K562 (cell line): ENCODE measurements around the gene ATP5F1C. TPM values are rescaled to one million over a fixed set of nuclear protein-coding genes. Genes with fewer than 3 reads are reported as not detected.

Experiments used
- ATAC-seq: fragments of 200-7000 bp; cut with Tn5 transposase; 3 replicates; pipeline ENCODE4 v1.9.1; 2020; ENCODE audit warnings: moderate library complexity
- BruUV-seq: library from RNA; stranded (reverse); fragments of 400-500 nt; replicated peaks from 2 replicates; lab custom pipeline; 2021; lab: Mats Ljungman, UMichigan
- CTCF ChIA-PET: fragments of 300-600 bp; formaldehyde crosslinking; extraction: SDS; loops from one replicate; lab custom pipeline; 2021; ENCODE audit warnings: low intra/inter-chr PET ratio; lab: Yijun Ruan, JAX
- POLR2A ChIA-PET: fragments of 300-600, 350-650 bp; sonication (Branson Sonifier 250); formaldehyde crosslinking; extraction: SDS; loops from one replicate; lab custom pipeline; 2021; ENCODE audit warnings: antibody characterized with exemption, inconsistent platforms; lab: Yijun Ruan, JAX
- DNase-seq, 4 experiments: peaks; one replicate each; pipeline versions ENCODE4 v3.0.0 to v3.0.0-alpha.2; 2011 to 2018; ENCODE audit warnings: low spot score in 3 of 4, mixed read lengths in 3 of 4; ENCODE audit errors: extremely low read depth in 1 of 4
- FAIRE-seq: peaks from 2 replicates; lab custom pipeline; 2011; peaks lifted over from hg19 to GRCh38; lab: Jason Lieb, UNC
- H2AFZ ChIP-seq: 2 replicates; pipeline ENCODE4 v1.6.0; 2011; ENCODE audit warnings: low read depth, low read length, control low read depth, inconsistent platforms
- H3K27ac ChIP-seq: fragments of 200-600 bp; 3 replicates; pipeline ENCODE4 v1.8.0; 2011; ENCODE audit warnings: low read depth, mild to moderate bottlenecking, control low read depth, inconsistent platforms, low read length, moderate library complexity, mixed read lengths; ENCODE audit errors: extremely low read depth
- H3K27me3 ChIP-seq, 2 experiments: fragments of 300-600 bp in 1 of 2; 2 replicates in 1 of 2; 3 replicates in 1 of 2; pipeline versions ENCODE4 v1.6.0 to v1.8.0; 2011; ENCODE audit warnings: inconsistent platforms in 2 of 2, low read length in 2 of 2, mild to moderate bottlenecking in 1 of 2, mixed read lengths in 1 of 2, moderate library complexity in 1 of 2; ENCODE audit not compliant: control insufficient read depth in 2 of 2, insufficient read depth in 2 of 2
- H3K36me3 ChIP-seq: fragments of 300-600 bp; 3 replicates; pipeline ENCODE4 v1.8.0; 2011; ENCODE audit warnings: mild to moderate bottlenecking, low read length, inconsistent platforms; ENCODE audit not compliant: control insufficient read depth, insufficient read depth
- H3K4me1 ChIP-seq, 2 experiments: fragments of 200-600 bp in 1 of 2; replicated peaks in 1 of 2; 2 replicates in 1 of 2; 3 replicates in 1 of 2; pipeline versions ENCODE4 v1.5.1 to v1.8.0; 2011; ENCODE audit warnings: inconsistent platforms in 2 of 2, low read length in 2 of 2, mild to moderate bottlenecking in 1 of 2, mixed read lengths in 1 of 2, moderate library complexity in 1 of 2; ENCODE audit not compliant: control insufficient read depth in 2 of 2, insufficient read depth in 2 of 2
- H3K4me2 ChIP-seq: 2 replicates; pipeline ENCODE4 v1.6.1; 2011; ENCODE audit warnings: low read length, control low read depth, inconsistent platforms, mixed read lengths; ENCODE audit not compliant: insufficient read depth
- H3K4me3 ChIP-seq: fragments of 200-600 bp; sonication (generic), shearing (Covaris generic); 2 replicates; pipeline ENCODE4 v1.5.1; 2016; ENCODE audit warnings: control low read depth, inconsistent platforms
- H3K79me2 ChIP-seq: fragments of 200-600 bp; 3 replicates; pipeline ENCODE4 v1.8.0; 2011; ENCODE audit warnings: low read length, inconsistent platforms; ENCODE audit not compliant: control insufficient read depth, insufficient read depth
- H3K9ac ChIP-seq, 2 experiments: 2 replicates each; pipeline versions ENCODE4 v1.6.0 to v1.6.1; 2011; ENCODE audit warnings: low read depth in 2 of 2, low read length in 2 of 2, control low read depth in 1 of 2, inconsistent platforms in 1 of 2, mild to moderate bottlenecking in 1 of 2, mixed read lengths in 1 of 2; ENCODE audit not compliant: insufficient read depth in 1 of 2
- H3K9me1 ChIP-seq: one replicate; pipeline ENCODE4 v1.6.0; 2011; ENCODE audit warnings: inconsistent platforms, mild to moderate bottlenecking, low read length, moderate library complexity; ENCODE audit not compliant: control insufficient read depth, insufficient read depth
- H3K9me3 ChIP-seq: replicated peaks from 2 replicates; pipeline ENCODE4 v1.5.1; 2011; ENCODE audit warnings: low read depth, low read length, inconsistent platforms; ENCODE audit not compliant: control insufficient read depth, insufficient read depth
- H4K20me1 ChIP-seq: replicated peaks from 2 replicates; pipeline ENCODE4 v1.6.1; 2011; ENCODE audit warnings: low read length, inconsistent platforms, mixed read lengths; ENCODE audit not compliant: control insufficient read depth, insufficient read depth
- ATF1 ChIP-seq, 2 experiments: fragments of 450-650 bp in 1 of 2; IDR thresholded peaks; 2 replicates each; pipeline ENCODE4 v1.6.1; 2016; ENCODE audit warnings: missing compliant biosample characterization in 1 of 2, missing genetic modification characterization in 1 of 2
- CHD7 ChIP-seq: fragments of 200-600 bp; sonication (generic); IDR thresholded peaks from one replicate; pipeline ENCODE4 v1.6.1; 2012; ENCODE audit warnings: mild to moderate bottlenecking, low read depth, low read length, inconsistent platforms
- ELF1 ChIP-seq: fragments of 200-800 bp; sonication (Bioruptor generic); IDR thresholded peaks from 2 replicates; pipeline ENCODE4 v1.6.1; 2016; ENCODE audit warnings: missing genetic modification characterization, missing compliant biosample characterization
- NR2C1 ChIP-seq, 2 experiments: fragments of 450-650 bp; IDR thresholded peaks; 2 replicates each; pipeline ENCODE4 v1.6.1; 2017; ENCODE audit warnings: mild to moderate bottlenecking in 2 of 2, antibody characterized with exemption in 1 of 2, inconsistent platforms in 1 of 2, missing compliant biosample characterization in 1 of 2, missing genetic modification characterization in 1 of 2
- PBX2 ChIP-seq, 2 experiments: IDR thresholded peaks in 1 of 2; conservative IDR thresholded peaks in 1 of 2; 2 replicates each; pipeline ENCODE4 v1.6.1; 2016; ENCODE audit warnings: low read depth in 2 of 2, mild to moderate bottlenecking in 1 of 2, missing compliant biosample characterization in 1 of 2, missing genetic modification characterization in 1 of 2, moderate library complexity in 1 of 2
- RBFOX2 ChIP-seq: fragments of 200-400 bp; formaldehyde crosslinking; IDR thresholded peaks from 2 replicates; pipeline ENCODE4 v1.6.1; 2017; ENCODE audit warnings: low read depth, mild to moderate bottlenecking, low read length, moderate library complexity
- WGBS: fragments of 100-300 bp; shearing (Covaris generic); methylation state at CpG from one replicate; pipeline ENCODE4 v1.1.6; 2016; ENCODE audit warnings: low coverage, mixed read lengths; ENCODE audit not compliant: insufficient coverage; ENCODE audit errors: missing lambda C conversion rate; 5-methylcytosine and 5-hydroxymethylcytosine counted together
- in situ Hi-C: fragments of 300-500 bp; cut with MboI; formaldehyde crosslinking; loops from 4 replicates; pipeline ENCODE4 v1.15.0; 2018; ENCODE audit warnings: inconsistent platforms, mixed read lengths
- intact Hi-C: fragments of 100-400 bp; cut with micrococcal nuclease; formaldehyde crosslinking; loops from 2 replicates; pipeline ENCODE4 v1.14.2; 2022
- polyA plus RNA-seq, 8 experiments: library from polyadenylated mRNA; depleted of rRNA in 4 of 8; stranded (reverse) in 5 of 8; unstranded in 3 of 8; fragments of >200 nt; fragmentation: Nextera tagmentation in 2 of 8; fragmentation: Illumina TruSeq in 1 of 8; extraction: Ambion mirVana in 2 of 8; extraction: Trizol in 1 of 8; gene quantifications; 2 replicates each; pipeline versions ENCODE4 v1.2.1 to v1.2.3, GENCODE V29; 2011 to 2014; ENCODE audit warnings: inconsistent platforms in 1 of 8, missing spikeins in 1 of 8
- total RNA-seq, 7 experiments: library from RNA; depleted of rRNA in 6 of 7; stranded (reverse); fragments of >200 nt in 6 of 7; fragmentation: Illumina TruSeq in 2 of 7; extraction: Trizol in 2 of 7; gene quantifications; 2 replicates each; pipeline versions ENCODE4 v1.2.1 to v1.2.3, GENCODE V29; 2011 to 2021; ENCODE audit warnings: low replicate concordance in 1 of 7

Gene ATP5F1C
- total and polyA plus RNA-seq, 9 of the 15 experiments (the other 6 are each of a cell fraction or from before 2014, with no cell fraction given), result 389 to 1,475 (median 559) TPM

- H3K9me3 ChIP-seq, result no peaks in the 10 kb centered on the region
- no peak overlapping the region for H3K4me2 ChIP-seq
- H3K9me1 ChIP-seq, result no peaks in the 10 kb centered on the region
- ChIA-PET POLR2A (no interaction called here), CTCF (no interaction called here)
- intact Hi-C loops, result no loop called here
- no peak overlapping the region for H2AFZ ChIP-seq
- H3K4me3 ChIP-seq, result no peak overlapping the region
- ATAC-seq, result no peak
- H3K27me3 ChIP-seq, result no peaks in the 10 kb centered on the region
- in situ Hi-C loops, result loop anchor here (25.0 kb wide), 1 partner anchor 1059 kb away; no protein-coding TSS in a partner anchor
- FAIRE-seq, result no peak
- no peak overlapping the region for H3K9ac ChIP-seq
- no peaks in the 10 kb centered on the region for H4K20me1 ChIP-seq
- no TSS peak for BruUV-seq
- no peak for DNase-seq
- no peak overlapping the region for H3K27ac ChIP-seq
- WGBS, result 46% methylated on average over 4 of the region's 4 CpGs
- no peaks in the 10 kb centered on the region; the same call in 2 of the 3 replicates for H3K36me3 ChIP-seq
- H3K79me2 ChIP-seq, result peaks cover 7% of the 10 kb centered on the region; the same call in 2 of the 3 replicates
- peaks cover 0 to 2% of the 10 kb centered on the region in 2 experiments; a peak in 2 of 5 replicates for H3K4me1 ChIP-seq
- no peak for TF ChIP-seq ATF1 (CRISPR knock-in tag; IDR thresholded peaks at IDR 0.05)
- TF ChIP-seq ATF1 (tag; IDR thresholded peaks at IDR 0.05), result peak; percentile 14; the same call in 1 of the 2 replicates
- no peak for TF ChIP-seq RBFOX2
- no peak for TF ChIP-seq PBX2 (CRISPR knock-in tag; IDR thresholded peaks at IDR 0.05; ENCODE audit: low read depth)
- peak; percentile 76 for TF ChIP-seq PBX2 (tag; conservative IDR thresholded peaks at IDR 0.05; ENCODE audit: low read depth)
- 0 out of 2 replicates have a peak, but pooled peaks have one; percentile 28 for TF ChIP-seq ELF1 (tag)
- no peak for TF ChIP-seq CHD7
- no peak for TF ChIP-seq NR2C1 (IDR thresholded peaks at IDR 0.05)
- peak; percentile 39; the same call in 1 of the 2 replicates for TF ChIP-seq NR2C1 (tag; IDR thresholded peaks at IDR 0.05)
Observed at GRCh38 chr10:7853226-7853842, 65.4 kb downstream of the ATP5F1C start.
